SU-DHL-6 (cell line): ENCODE results near the gene OSBPL2.

ENCODE experiments used
- CTCF ChIP-seq: fragments of 200-600 bp; sonication (generic); IDR thresholded peaks from one replicate; pipeline ENCODE4 v1.5.1; 2017; ENCODE audit warnings: antibody characterized with exemption, mild to moderate bottlenecking, low read length, moderate library complexity; ENCODE audit not compliant: insufficient read depth, poor library complexity, severe bottlenecking
- EZH2phosphoT487 ChIP-seq: fragments of 200-600 bp; sonication (generic), shearing (Covaris generic); conservative IDR thresholded peaks from 2 replicates; pipeline ENCODE4 v1.6.1; 2018; ENCODE audit warnings: mild to moderate bottlenecking, antibody characterized with exemption, low read length, moderate library complexity, mixed read lengths

GRCh38 chr20:62303340-62304226 is 65.3 kb downstream of the OSBPL2 start:
- TF ChIP-seq CTCF, result no peak
- TF ChIP-seq EZH2phosphoT487, result no peak
